GM21360 (cell line): ENCODE data around the gene SERINC3.
"Not testable (repeated sequence)": the region's sequence is repeated elsewhere in the genome, so short reads cannot be mapped to it uniquely, and the experiment has no call there.

Experiments used
- ATAC-seq: cut with Tn5 transposase; IDR thresholded peaks from one replicate; pipeline ENCODE4 v1.9.1; 2021; ENCODE audit warnings: mild to moderate bottlenecking, moderate library complexity; ENCODE audit not compliant: unreplicated experiment

Gene SERINC3

GRCh38 chr20:44521484-44522481 is at the start of gene SERINC3:
Gene SERINC3 (minus strand): TSS chr20:44522070. CDS start chr20:44521951, 119 bp downstream.
- ATAC-seq: peak; percentile 97

DNA sequence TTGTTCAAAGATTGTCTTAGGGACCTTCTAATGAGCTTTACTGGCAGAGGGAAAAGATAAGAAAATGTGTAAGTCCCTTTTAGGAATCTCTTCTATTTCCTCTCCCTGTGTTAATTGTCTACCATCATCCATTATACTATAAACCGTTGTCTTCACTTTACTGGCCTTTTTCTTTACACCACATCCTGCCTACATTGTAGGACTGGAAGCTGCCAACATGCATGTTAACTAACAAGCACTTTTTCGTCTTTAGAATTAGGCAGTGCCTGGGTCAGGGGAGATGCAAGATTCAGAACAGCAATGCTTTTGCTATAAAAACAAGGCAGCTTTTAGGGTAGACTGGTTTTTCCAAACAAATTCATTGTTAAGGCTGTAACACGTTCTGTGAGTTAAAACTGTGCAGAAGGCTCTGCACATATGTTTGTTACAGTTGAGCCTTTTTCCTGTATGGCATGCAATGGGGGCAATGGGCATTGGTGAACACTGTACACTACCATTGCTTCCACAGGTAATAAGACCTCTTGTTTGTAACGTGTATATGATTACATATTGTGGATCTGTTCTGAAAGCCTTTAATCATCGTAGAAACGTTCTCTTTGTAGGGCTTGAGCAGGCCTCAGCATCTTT is 49.6 kb upstream of the SERINC3 start:
- ATAC-seq: no peak

GRCh38 chr20:44570367-44570766 is 48.5 kb upstream of the SERINC3 start:
- ATAC-seq: no peak

DNA sequence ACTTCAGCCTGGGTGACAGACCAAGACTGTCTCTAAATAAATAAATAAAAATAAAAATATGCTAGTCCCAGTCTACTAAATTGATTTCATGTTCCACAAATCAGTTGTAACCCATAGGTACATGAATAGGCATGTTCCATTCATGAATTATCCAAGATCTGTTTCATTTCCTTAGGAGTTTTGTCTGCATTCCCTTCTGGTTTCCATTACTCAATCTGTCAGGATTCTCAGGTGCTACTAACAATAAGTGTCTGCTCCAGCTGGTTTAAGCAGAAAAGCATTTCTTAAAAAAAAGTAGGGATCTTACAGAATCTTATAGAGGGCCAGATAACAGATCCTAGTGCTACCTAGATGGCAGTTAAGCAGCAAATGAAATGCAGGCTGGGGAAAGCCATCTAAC is 44.9 kb upstream of the SERINC3 start:
- ATAC-seq: no peak

DNA sequence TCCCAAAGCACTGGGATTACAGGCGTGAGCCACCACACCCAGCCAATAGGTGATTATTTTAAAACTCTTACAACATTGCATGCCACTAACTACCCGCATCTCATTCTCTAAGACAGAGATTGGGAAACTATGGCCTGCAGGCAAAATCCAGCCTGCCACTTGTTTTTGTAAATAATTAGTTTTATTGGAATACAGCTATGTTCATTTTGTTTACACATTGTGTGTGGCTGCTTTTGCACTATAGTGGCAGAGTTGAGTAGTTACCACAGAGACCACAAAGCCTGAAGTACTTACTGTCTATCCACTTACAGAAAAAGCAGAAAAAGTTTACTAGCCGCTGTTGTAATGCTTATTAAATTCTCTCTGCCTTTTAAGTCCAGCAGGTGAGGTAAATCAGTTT is 44.1 kb upstream of the SERINC3 start:
- no peak for ATAC-seq

DNA sequence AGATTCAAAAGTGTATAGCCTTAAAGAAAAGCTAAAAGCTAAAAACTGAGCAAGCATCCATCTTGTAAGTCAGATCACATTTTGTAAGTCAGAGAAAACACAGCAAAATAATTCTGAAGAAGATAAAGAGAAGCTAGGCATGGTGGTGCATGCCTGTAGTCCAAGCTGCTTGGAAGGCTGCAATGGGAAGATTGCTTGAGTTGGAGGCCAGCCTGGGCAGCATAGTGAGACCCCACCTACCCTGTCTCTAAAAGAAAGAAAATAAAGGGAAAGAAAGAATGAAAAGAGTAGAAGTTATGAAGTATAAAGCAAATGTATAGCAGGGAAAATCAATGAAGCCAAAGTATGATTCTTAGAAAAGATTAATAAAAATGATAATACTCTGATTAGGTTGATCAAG is 40.0 kb upstream of the SERINC3 start:
- ATAC-seq: no peak

GRCh38 chr20:44560818-44561217 is 38.9 kb upstream of the SERINC3 start:
- ATAC-seq: not testable (repeated sequence)

DNA sequence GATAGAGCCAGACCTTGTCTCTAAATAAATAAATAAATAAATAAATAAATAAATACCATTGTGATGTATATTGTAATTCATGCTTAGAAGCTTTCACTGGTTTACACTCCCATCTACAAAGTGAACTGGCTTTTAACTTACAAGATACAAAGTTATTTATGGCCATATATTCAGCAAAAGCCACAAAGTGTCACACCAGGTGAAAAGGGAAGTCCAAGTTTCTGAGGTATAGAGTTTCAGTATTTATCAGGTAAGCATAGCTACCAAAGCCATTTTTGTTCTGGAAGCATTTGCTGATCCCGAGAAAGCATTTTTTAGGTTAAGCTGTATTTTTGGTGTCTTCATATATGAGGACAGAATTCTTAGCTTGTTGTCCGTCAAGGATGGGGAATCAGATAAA is 38.4 kb upstream of the SERINC3 start:
- no peak for ATAC-seq

- ATAC-seq: no peak
Observed at GRCh38 chr20:44559302-44559701, 37.4 kb upstream of the SERINC3 start.

DNA sequence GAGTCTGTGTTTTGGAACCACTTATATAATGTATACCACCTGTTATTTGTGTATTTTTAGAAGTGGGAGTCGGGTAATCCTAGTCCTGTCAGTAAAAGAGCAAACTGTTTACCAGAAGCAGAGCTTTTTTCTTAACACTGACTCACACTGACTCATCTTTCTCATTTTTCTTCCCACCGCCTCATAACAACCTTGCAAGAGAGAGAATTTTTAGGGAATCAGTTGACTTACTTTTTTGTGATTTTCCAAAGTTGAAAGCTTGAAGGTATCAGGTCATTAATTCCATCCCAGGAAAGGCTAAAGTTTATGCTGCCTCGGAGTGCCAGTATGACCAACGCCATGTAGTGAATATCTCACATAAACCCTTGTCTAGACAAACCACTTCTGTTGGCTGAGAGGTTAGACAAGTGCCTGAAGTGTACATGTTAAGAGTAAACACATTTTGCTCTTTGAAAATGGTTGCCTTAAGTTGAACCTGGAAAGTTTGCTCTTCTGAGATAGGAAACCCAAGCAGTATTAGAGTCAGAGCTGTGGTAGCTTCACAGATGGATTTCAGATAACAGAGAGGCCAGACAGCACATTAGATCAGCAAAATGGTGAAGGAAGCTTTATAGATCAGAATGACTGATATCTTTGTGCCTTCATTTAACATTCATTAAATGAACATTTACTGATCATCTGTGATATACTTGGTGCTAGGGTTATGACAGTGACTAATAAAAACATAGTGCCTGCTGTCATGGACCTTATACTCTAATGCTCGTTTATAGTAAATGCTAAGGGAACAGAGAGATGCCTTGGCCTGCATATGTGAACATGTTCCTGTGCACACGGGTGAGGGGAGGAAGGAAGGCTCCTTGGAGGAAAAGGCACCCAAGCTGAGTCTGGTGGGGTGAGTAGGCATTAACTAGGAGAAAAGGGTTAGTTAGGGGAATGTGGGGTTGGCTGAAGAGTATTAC is 31.4 kb upstream of the SERINC3 start:
- ATAC-seq: no peak

DNA sequence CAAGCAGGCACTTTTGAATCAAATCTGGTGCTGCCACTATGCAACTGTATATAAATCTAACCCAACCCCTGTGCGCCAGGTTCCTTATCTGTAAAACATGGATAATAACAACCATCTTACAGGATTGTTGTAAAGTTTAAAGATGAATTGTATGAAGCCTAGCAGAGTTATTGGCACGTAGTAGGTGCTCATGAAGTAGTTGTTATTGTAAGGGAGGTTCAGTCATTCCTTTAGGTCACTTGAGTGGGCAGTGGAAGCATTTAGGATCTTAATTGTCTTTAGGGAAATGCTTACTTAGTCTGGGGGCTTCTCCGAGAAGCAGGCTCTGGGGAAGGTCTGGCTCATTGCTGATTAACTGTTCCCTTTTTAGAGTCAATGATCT is 30.7 kb upstream of the SERINC3 start:
- no peak for ATAC-seq

DNA sequence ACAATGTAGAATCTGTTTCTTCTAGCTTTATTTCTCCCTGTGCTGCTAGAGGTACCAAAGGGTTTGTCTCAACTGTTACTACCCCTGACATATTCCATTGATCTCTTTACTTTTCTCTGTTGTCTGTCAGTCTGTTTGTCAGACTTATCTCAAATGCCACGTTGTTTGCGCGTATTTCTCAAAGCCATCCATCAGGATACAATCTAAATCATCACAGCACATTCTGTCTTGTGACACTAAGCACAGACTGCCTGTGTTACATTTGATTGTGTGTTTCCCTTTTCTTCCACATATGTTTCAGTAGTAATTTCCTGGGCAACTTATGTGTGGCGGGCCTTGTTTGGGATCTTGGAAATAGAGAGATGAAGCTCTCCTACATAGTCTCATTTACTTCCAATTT is 30.2 kb upstream of the SERINC3 start:
- ATAC-seq: no peak

GRCh38 chr20:44549123-44549522 is 27.3 kb upstream of the SERINC3 start:
- ATAC-seq: no peak

GRCh38 chr20:44547419-44547818 is 25.5 kb upstream of the SERINC3 start:
- no peak for ATAC-seq

- ATAC-seq: no peak
Observed at GRCh38 chr20:44544263-44544662, 22.4 kb upstream of the SERINC3 start.

- ATAC-seq: no peak
Observed at GRCh38 chr20:44543358-44543757, 21.5 kb upstream of the SERINC3 start.

- ATAC-seq: no peak
Observed at GRCh38 chr20:44542890-44543289, 21.0 kb upstream of the SERINC3 start.

- ATAC-seq: no peak
Observed at GRCh38 chr20:44541992-44542391, 20.1 kb upstream of the SERINC3 start.

DNA sequence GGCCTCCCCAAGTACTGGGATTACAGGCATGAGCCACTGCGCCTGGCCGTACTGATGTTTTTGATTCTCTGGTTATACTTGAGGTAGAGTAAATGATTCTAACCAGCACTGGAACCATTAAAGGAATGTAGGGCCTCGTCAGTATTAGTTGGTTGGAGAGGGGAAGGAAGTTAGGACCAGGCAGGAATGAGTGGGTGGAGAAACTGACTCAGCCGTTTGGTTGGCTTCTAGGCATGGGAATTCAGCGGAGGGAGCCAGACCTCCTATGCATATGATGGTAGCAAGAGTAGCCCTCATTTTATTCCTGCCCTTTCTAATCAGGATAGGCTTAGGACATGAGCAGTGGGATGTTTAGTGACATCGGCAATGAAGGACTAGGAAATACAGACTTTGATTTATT is 19.0 kb upstream of the SERINC3 start:
- ATAC-seq: no peak

GRCh38 chr20:44537993-44538392 is 16.1 kb upstream of the SERINC3 start:
- no peak for ATAC-seq

DNA sequence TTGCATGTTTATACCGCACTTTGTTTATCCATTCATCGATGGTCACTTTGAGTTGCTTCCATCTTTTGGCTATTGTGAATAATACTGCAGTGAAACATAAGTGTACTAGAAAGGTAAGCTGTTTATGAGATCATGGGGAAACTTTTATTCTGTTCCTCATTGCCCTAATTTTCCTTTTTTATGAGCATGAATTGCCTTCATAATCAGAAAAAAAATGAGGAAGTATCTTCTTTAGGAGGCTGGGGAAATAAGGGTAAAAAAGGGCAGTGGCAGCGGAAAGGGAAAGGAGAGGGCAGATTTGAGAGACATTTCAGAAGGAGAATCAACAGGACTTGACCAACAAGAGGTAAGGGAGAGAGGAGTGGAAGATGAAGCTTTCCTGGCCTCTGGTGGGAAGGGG is 14.3 kb upstream of the SERINC3 start:
- ATAC-seq: no peak
